HG03045 (cell line): Measurements from ENCODE around the gene ZNF787.
"Not testable (repeated sequence)": the region's sequence is repeated elsewhere in the genome, so short reads cannot be mapped to it uniquely, and the experiment has no call there.

Experiments used
- ATAC-seq: cut with Tn5 transposase; IDR thresholded peaks from one replicate; pipeline ENCODE4 v1.9.1; 2021; ENCODE audit warnings: mild to moderate bottlenecking, moderate library complexity; ENCODE audit not compliant: unreplicated experiment

The ZNF787 gene

GRCh38 chr19:56121180-56122167 lies at the start of gene ZNF787:
TSS of gene ZNF787 (minus strand) at chr19:56121295. CDS start at chr19:56103217, 18,078 bp downstream.
- peak; percentile 82 for ATAC-seq

DNA sequence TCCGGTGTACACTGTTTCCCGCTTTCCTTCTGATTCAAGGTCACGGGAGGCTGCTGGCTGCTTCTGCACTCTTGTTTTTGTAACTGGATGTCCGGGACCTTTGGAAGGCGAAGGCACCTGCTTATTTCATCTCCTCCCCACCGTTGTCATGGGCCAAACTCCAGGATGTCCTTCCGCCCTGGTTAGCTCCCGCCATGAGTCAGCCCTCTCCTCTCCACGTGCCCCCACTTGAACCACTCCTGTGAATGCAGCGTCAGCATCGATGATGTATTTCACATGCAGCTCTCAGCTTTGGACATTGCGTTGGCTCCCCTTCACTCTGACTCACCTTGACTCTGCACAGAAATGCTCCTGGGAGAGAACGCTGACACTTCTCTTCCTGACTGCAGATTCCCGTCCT lies 49.2 kb upstream of the ZNF787 start:
- no peak for ATAC-seq

GRCh38 chr19:56167064-56167578 lies 46.0 kb upstream of the ZNF787 start:
- no peak for ATAC-seq

GRCh38 chr19:56163097-56163496 lies 42.0 kb upstream of the ZNF787 start:
- no peak for ATAC-seq

GRCh38 chr19:56162258-56162657 lies 41.2 kb upstream of the ZNF787 start:
- ATAC-seq: no peak

- no peak for ATAC-seq
Measured at GRCh38 chr19:56161534-56161933, 40.4 kb upstream of the ZNF787 start.

DNA sequence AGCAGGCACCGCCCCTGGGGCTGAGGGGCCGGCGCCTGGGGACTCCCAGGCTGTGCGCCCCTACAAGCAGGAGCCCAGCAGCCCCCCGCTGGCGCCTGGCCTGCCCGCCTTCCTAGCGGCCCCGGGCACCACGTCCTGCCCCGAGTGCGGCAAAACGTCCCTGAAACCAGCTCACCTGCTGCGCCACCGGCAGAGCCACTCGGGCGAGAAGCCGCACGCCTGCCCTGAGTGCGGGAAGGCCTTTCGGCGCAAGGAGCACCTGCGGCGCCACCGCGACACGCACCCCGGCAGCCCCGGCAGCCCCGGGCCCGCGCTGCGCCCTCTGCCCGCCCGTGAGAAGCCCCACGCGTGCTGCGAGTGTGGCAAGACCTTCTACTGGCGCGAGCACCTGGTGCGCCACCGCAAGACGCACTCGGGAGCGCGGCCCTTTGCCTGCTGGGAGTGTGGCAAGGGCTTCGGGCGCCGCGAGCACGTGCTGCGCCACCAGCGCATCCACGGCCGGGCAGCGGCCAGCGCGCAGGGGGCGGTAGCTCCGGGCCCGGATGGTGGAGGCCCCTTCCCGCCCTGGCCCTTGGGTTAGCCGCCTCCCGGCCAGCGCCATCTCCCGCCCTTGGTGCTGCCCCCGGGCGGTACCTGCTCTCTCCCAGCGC lies 38.7 kb upstream of the ZNF787 start:
- no peak for ATAC-seq

DNA sequence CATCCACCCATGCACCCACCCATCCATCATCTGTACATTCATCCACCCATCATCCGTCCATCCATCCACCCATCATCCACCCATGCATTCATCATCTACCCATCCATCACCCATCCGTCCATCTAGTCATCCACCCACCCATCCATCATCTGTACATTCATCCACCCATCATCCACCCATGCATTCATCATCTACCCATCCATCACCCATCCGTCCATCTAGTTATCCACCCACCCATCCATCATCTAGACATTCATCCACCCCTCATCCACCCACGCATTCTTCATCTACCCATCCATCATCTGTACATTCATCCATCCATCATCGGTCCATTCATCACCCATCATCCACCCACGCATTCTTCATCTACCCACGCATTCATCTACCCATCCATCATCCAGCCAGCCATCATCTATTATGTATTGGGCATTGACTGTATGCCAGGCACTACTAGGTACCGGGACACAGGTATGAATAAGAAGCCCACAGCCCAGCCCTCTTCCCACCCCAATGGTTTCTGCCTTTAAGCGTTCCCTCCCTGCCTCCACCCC lies 38.0 kb upstream of the ZNF787 start:
- ATAC-seq: no peak

- no peak for ATAC-seq
Measured at GRCh38 chr19:56158170-56158757, 37.2 kb upstream of the ZNF787 start.

- no peak for ATAC-seq
Measured at GRCh38 chr19:56156768-56157167, 35.7 kb upstream of the ZNF787 start.

DNA sequence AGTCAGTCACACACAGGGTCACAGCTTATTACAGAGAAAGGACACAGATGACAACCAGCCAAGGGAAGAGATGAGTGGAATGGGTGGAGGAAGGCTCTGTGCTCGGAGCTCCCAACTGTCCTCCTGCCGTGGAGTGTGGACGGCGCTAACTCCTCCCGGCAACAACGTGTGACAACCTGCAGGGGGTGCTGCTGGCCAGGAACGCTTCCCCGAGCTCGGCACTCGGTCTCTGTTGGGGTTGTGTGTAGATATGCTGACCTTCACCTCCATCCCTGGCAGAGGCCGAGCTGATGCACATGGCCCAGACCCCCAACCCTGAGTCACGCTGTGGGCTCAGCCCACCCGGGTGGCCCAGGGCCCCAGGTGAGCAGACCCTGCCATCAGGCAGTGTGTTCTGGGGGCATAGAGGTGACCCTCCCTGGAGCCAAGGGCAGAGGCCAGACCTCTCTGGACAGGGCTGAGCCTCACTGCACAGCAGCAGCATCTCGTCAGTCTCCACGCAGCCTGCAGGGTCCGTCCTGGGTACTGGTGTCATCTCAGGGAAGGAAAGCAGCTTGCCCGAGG lies 34.1 kb upstream of the ZNF787 start:
- no peak for ATAC-seq

DNA sequence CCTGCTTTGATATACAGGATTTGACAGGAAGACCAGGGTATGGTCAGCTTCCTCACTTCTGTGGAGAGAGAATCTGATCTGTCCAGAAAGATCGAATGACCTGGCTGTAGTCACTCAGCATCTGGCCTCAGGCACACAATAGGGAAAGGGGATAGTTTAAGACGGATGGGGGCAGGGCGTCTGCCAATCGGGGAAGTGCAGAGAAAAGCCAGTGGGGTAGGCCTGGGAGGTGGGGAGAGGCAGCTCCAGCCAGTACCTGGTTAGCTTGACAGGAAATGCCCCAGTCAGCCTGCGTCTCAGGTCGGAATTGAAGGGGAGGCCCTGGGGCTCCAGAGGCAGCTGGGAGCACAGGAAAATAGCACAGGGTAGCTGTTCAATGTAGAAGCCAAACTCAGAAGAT lies 32.4 kb upstream of the ZNF787 start:
- no peak for ATAC-seq

DNA sequence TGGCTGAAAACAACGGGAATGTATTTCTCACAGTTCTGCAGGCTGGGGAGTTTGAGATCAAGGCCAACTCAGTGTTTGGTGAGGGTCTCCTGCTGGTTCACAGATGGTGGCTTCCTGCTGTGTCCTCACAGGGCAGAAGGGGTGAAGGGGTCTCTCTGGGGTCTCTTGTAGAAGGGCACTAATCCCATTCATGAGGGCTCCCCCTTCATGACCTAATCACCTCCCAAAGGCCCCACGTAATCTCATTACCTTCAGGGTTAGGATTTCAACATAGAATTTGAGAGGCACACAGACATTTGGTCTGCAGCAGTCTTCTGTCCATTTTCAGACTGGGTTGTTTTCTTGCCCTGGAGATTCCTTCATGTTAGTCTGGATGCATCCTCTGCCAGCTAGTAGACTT lies 31.5 kb upstream of the ZNF787 start:
- ATAC-seq: no peak

GRCh38 chr19:56150358-56150757 lies 29.3 kb upstream of the ZNF787 start:
- no peak for ATAC-seq

GRCh38 chr19:56149656-56150038 lies 28.6 kb upstream of the ZNF787 start:
- ATAC-seq: no peak

DNA sequence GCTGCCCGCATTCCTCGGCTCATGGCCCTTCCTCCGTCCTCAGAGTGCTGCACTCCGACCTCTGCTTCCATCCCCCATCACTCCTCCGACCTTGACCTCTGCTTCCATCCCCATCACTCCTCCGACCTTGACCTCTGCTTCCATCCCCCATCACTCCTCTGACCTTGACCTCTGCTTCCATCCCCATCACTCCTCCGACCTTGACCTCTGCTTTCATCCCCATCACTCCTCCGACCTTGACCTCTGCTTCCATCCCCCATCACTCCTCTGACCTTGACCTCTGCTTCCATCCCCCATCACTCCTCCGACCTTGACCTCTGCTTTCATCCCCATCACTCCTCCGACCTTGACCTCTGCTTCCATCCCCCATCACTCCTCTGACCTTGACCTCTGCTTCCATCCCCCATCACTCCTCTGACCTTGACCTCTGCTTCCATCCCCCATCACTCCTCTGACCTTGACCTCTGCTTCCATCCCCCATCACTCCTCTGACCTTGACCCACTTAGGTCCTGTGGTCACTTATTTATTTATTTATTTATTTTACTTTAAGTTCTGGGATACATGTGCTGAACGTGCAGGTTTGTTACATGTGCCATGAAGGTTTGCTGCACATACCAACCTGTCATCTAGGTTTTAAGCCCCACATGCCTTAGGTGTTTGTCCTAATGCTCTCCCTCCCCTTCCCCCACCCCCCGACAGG lies 28.0 kb upstream of the ZNF787 start:
- ATAC-seq: not testable (repeated sequence)

DNA sequence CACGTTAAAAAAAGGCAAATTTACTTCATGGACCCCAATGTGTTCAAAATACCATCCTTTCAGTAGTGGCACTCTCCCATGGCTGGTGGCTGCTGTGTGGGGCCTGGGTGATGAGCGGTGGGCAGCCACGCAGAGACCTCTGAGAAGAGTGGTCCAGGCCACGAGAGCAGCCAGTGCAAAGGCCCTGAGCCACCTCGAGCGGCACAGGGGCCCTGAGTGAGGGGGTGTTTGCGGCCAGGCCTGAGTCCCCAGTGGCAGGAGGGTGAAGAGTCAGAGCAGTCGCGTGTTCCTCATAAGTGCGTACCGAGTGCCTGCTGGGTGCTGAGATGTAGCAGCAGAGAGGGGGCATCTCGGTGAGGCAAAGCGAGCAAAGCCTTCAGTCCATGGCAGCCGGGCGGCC lies 27.0 kb upstream of the ZNF787 start:
- ATAC-seq: no peak

- no peak for ATAC-seq
Measured at GRCh38 chr19:56147307-56147706, 26.2 kb upstream of the ZNF787 start.

DNA sequence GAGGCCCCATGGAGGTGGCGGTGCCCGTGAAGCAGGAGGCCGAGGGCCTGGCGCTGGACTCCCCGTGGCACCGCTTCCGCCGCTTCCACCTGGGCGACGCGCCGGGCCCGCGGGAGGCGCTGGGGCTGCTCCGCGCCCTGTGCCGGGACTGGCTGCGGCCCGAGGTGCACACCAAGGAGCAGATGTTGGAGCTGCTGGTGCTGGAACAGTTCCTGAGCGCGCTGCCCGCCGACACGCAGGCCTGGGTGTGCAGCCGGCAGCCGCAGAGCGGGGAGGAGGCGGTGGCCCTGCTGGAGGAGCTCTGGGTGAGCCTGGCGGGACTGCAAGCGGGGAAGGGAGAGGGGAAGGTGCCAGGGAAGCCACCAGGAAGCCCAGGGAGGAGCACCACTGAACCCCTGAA lies 25.8 kb upstream of the ZNF787 start:
- ATAC-seq: no peak

GRCh38 chr19:56145698-56146097 lies 24.6 kb upstream of the ZNF787 start:
- ATAC-seq: no peak
